Measurements from ENCODE around the gene ARAF. TPM values are rescaled to one million over a fixed set of nuclear protein-coding genes. Genes with fewer than 3 reads are reported as not detected.

The ARAF gene
- polyA plus RNA-seq, 1 donor from 2014 or later: 25.0 TPM

DNA sequence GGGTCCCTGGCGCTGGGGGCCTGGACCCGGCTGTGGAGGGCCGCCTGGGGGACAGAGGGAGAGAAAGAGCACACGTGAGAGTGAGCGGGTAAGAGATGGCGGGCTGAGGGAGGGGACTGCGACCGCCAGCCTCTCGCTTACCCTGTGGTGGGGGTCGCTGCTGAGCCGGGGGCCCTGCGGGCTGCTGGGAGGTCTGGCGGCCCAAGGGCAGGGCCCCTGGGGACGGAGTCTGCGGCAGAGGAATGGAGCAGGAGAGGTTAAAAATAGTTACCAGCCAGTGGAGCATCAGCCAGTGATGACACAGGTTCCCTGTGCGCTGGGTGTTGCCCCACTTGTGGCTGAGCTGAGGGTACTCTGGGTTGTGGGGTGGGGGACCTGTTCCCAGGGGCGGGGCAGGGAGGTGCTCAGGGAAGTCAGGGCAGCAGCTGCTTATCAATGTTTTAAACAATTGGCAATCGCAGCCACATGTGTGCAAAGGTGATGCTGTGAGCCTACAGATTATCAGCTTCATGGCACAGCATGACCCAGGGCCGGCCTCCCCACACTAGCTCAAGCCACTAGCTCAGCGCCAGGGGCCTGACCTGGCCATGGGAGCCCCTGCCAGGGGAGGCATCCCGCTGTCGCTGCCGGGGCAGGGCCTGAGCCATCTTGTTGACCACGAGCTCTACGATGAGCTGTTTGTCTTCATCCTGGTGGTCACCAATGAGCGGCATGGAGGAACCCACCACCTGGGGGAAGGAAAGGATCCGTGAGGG lies 13.7 kb downstream of the ARAF start:
- TF ChIP-seq EZH2 (IDR thresholded peaks at IDR 0.05; ENCODE audit: borderline replicate concordance, insufficient read depth, low read length, poor library complexity, severe bottlenecking): no peak
- H3K9ac ChIP-seq (ENCODE audit: low read length): no peak overlapping the region
- no peak overlapping the region for H3K4me3 ChIP-seq (ENCODE audit: low read length)
- H3K27me3 ChIP-seq (ENCODE audit: insufficient read depth, low read depth, low read length): no peaks in the 10 kb centered on the region
- H3K36me3 ChIP-seq (ENCODE audit: insufficient read depth, low read length): no peaks in the 10 kb centered on the region
- H2AFZ ChIP-seq (ENCODE audit: low read depth, low read length): no peak overlapping the region
- no peaks in the 10 kb centered on the region for H4K20me1 ChIP-seq (ENCODE audit: insufficient read depth)
- H3K27ac ChIP-seq (ENCODE audit: low read length): no peak overlapping the region
- H3K9me2 ChIP-seq (ENCODE audit: insufficient read depth, low read length): no peaks in the 10 kb centered on the region
- no peak overlapping the region for H3K4me2 ChIP-seq (ENCODE audit: low read length)
- no peaks in the 10 kb centered on the region for H3K79me2 ChIP-seq (replicated peaks; ENCODE audit: insufficient read depth, low read length)
- H3K9me3 ChIP-seq (ENCODE audit: low read length): no peaks in the 10 kb centered on the region
- no peaks in the 10 kb centered on the region for H3F3A ChIP-seq (ENCODE audit: insufficient read depth, low read length, poor library complexity, severe bottlenecking)

DNA sequence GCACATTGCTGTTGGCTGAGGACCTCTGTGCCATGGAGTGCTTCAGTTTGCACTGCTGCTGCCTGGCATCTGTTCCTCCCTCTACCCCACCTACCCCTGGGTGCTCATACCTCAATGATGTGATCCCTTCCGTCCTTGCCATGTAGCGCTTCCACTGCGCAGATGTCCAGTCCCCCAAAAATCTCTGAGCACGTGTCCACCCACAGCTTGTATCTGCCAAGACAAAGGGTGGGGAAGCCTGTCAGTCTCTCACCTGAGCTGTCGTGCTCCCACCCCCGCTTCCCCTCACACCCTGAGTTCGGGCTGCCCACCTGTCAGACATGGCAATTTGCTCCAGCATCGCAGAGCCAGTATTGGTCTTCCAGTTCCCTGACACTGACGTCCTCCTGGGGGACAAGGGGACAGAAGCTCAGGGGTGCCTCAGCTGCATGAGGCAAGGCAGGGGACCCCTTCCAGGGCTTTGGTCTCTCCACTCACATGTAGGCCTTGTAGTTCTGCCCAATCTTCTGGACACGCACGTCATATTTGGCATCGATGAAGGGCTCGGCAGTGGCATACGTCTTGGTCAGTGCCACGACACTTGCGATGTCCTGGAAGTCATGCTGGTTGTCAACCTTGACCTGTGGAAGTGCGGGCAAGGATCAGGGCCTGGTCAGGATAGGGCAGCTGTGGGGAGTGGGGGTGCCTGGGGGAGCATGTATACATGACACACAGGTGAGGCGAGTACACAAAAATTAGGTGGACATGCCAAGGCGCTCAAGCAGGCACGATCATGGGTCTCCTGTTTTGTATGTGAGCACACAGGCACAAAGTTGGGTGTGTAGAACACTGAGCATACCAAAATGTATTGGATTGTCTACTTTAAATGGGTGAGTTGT lies 15.3 kb downstream of the ARAF start:
- H3K36me3 ChIP-seq (ENCODE audit: insufficient read depth, low read length): no peaks in the 10 kb centered on the region
- H3K9me2 ChIP-seq (ENCODE audit: insufficient read depth, low read length): no peaks in the 10 kb centered on the region
- no peaks in the 10 kb centered on the region for H3K27me3 ChIP-seq (ENCODE audit: insufficient read depth, low read depth, low read length)
- H3K9me3 ChIP-seq (ENCODE audit: low read length): no peaks in the 10 kb centered on the region
- no peak overlapping the region for H3K27ac ChIP-seq (ENCODE audit: low read length)
- no peak overlapping the region for H3K9ac ChIP-seq (ENCODE audit: low read length)
- no peaks in the 10 kb centered on the region for H4K20me1 ChIP-seq (ENCODE audit: insufficient read depth)
- no peaks in the 10 kb centered on the region for H3F3A ChIP-seq (ENCODE audit: insufficient read depth, low read length, poor library complexity, severe bottlenecking)
- TF ChIP-seq, protein P1, sequence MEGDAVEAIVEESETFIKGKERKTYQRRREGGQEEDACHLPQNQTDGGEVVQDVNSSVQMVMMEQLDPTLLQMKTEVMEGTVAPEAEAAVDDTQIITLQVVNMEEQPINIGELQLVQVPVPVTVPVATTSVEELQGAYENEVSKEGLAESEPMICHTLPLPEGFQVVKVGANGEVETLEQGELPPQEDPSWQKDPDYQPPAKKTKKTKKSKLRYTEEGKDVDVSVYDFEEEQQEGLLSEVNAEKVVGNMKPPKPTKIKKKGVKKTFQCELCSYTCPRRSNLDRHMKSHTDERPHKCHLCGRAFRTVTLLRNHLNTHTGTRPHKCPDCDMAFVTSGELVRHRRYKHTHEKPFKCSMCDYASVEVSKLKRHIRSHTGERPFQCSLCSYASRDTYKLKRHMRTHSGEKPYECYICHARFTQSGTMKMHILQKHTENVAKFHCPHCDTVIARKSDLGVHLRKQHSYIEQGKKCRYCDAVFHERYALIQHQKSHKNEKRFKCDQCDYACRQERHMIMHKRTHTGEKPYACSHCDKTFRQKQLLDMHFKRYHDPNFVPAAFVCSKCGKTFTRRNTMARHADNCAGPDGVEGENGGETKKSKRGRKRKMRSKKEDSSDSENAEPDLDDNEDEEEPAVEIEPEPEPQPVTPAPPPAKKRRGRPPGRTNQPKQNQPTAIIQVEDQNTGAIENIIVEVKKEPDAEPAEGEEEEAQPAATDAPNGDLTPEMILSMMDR (IDR thresholded peaks at IDR 0.05; ENCODE audit: poor library complexity, severe bottlenecking): no peak
- TF ChIP-seq, protein P2, sequence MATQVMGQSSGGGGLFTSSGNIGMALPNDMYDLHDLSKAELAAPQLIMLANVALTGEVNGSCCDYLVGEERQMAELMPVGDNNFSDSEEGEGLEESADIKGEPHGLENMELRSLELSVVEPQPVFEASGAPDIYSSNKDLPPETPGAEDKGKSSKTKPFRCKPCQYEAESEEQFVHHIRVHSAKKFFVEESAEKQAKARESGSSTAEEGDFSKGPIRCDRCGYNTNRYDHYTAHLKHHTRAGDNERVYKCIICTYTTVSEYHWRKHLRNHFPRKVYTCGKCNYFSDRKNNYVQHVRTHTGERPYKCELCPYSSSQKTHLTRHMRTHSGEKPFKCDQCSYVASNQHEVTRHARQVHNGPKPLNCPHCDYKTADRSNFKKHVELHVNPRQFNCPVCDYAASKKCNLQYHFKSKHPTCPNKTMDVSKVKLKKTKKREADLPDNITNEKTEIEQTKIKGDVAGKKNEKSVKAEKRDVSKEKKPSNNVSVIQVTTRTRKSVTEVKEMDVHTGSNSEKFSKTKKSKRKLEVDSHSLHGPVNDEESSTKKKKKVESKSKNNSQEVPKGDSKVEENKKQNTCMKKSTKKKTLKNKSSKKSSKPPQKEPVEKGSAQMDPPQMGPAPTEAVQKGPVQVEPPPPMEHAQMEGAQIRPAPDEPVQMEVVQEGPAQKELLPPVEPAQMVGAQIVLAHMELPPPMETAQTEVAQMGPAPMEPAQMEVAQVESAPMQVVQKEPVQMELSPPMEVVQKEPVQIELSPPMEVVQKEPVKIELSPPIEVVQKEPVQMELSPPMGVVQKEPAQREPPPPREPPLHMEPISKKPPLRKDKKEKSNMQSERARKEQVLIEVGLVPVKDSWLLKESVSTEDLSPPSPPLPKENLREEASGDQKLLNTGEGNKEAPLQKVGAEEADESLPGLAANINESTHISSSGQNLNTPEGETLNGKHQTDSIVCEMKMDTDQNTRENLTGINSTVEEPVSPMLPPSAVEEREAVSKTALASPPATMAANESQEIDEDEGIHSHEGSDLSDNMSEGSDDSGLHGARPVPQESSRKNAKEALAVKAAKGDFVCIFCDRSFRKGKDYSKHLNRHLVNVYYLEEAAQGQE (IDR thresholded peaks at IDR 0.05; ENCODE audit: borderline replicate concordance): no peak
- no peak for TF ChIP-seq EZH2 (IDR thresholded peaks at IDR 0.05; ENCODE audit: borderline replicate concordance, insufficient read depth, low read length, poor library complexity, severe bottlenecking)
- no peak for TF ChIP-seq EP300 (conservative IDR thresholded peaks at IDR 0.05; ENCODE audit: poor library complexity, severe bottlenecking)
- no peak for TF ChIP-seq TAF1 (IDR thresholded peaks at IDR 0.05; ENCODE audit: low read depth)
- TF ChIP-seq POLR2AphosphoS5 (IDR thresholded peaks at IDR 0.05): no peak
- no peak for TF ChIP-seq MXI1 (conservative IDR thresholded peaks at IDR 0.05; ENCODE audit: poor library complexity, severe bottlenecking)
- no peak for TF ChIP-seq SMC3 (conservative IDR thresholded peaks at IDR 0.05; ENCODE audit: poor library complexity)
- TF ChIP-seq RAD21 (conservative IDR thresholded peaks at IDR 0.05): no peak
- H3K4me2 ChIP-seq (ENCODE audit: low read length): no peak overlapping the region
- no peaks in the 10 kb centered on the region for H3K79me2 ChIP-seq (replicated peaks; ENCODE audit: insufficient read depth, low read length)
- H2AFZ ChIP-seq (ENCODE audit: low read depth, low read length): no peak overlapping the region
- H3K4me3 ChIP-seq (ENCODE audit: low read length): no peak overlapping the region

Data from neural cell (in vitro differentiated cells).